H1 (cell line): ENCODE results near the gene NLK. TPM values are rescaled to one million over a fixed set of nuclear protein-coding genes. Genes with fewer than 3 reads are reported as not detected.

Experiments
- CTCF ChIA-PET: fragments of 300-600 bp; sonication (Branson Sonifier 250); formaldehyde crosslinking; loops from one replicate; lab custom pipeline; 2021; ENCODE audit not compliant: partially characterized antibody; lab: Charles Lee
- POLR2A ChIA-PET: fragments of 300-600 bp; sonication (Branson Sonifier 250); formaldehyde crosslinking; loops from one replicate; lab custom pipeline; 2021; ENCODE audit warnings: inconsistent platforms; ENCODE audit not compliant: partially characterized antibody; lab: Charles Lee
- DNase-seq, 2 experiments: peaks; one replicate each; pipeline versions ENCODE4 v3.0.0 to v3.0.0-alpha.2; 2010 to 2022; ENCODE audit warnings: low spot score in 2 of 2, low read depth in 1 of 2, mixed read lengths in 1 of 2
- FAIRE-seq: peaks from 2 replicates; lab custom pipeline; 2011; peaks lifted over from hg19 to GRCh38; lab: Jason Lieb, UNC
- H2AFZ ChIP-seq: 2 replicates; pipeline ENCODE4 v1.8.1; 2012; ENCODE audit warnings: low read length, inconsistent platforms
- H2AK5ac ChIP-seq: 2 replicates; pipeline ENCODE4 v1.6.1; 2013; ENCODE audit warnings: low read depth, low read length
- H2BK120ac ChIP-seq: replicated peaks from 2 replicates; pipeline ENCODE3; 2013; ENCODE audit warnings: low read depth, low read length, inconsistent platforms
- H2BK12ac ChIP-seq: 2 replicates; pipeline ENCODE4 v1.6.1; 2013; ENCODE audit warnings: low read depth, low read length
- H2BK15ac ChIP-seq: 2 replicates; pipeline ENCODE4 v1.6.1; 2013; ENCODE audit warnings: low read length
- H2BK20ac ChIP-seq: 2 replicates; pipeline ENCODE4 v1.6.1; 2013; ENCODE audit warnings: low read length
- H2BK5ac ChIP-seq: 2 replicates; pipeline ENCODE4 v1.6.1; 2013; ENCODE audit warnings: low read depth, low read length
- H3K14ac ChIP-seq: 2 replicates; pipeline ENCODE4 v1.6.1; 2013; ENCODE audit warnings: inconsistent platforms; ENCODE audit not compliant: insufficient read length
- H3K18ac ChIP-seq: 2 replicates; pipeline ENCODE4 v1.6.1; 2013; ENCODE audit warnings: low read length; ENCODE audit errors: extremely low read depth
- H3K23ac ChIP-seq: 2 replicates; pipeline ENCODE4 v1.6.1; 2013; ENCODE audit warnings: inconsistent platforms; ENCODE audit not compliant: insufficient read length
- H3K23me2 ChIP-seq: 2 replicates; pipeline ENCODE4 v1.6.1; 2013; ENCODE audit warnings: low read depth, low read length
- H3K27ac ChIP-seq: 2 replicates; pipeline ENCODE4 v1.6.1; 2011; ENCODE audit warnings: low read depth, low read length, inconsistent platforms
- H3K27me3 ChIP-seq, 4 experiments: replicated peaks in 1 of 4; 1 replicate in 1 of 4; 2 replicates in 3 of 4; pipeline versions ENCODE4 v1.6.1 to v1.8.1; 2011 to 2013; ENCODE audit warnings: low read length in 3 of 4, mild to moderate bottlenecking in 3 of 4, inconsistent platforms in 2 of 4, mixed read lengths in 2 of 4, moderate library complexity in 1 of 4; ENCODE audit not compliant: control insufficient read depth in 3 of 4, insufficient read depth in 3 of 4; ENCODE audit errors: extremely low read depth in 1 of 4
- H3K36me3 ChIP-seq, 4 experiments: 2 replicates each; pipeline versions ENCODE4 v1.6.1 to v1.8.1; 2011 to 2013; ENCODE audit warnings: mild to moderate bottlenecking in 4 of 4, low read length in 3 of 4, moderate library complexity in 2 of 4, control low read depth in 1 of 4, inconsistent platforms in 1 of 4; ENCODE audit not compliant: insufficient read depth in 4 of 4, control insufficient read depth in 2 of 4
- H3K4ac ChIP-seq: replicated peaks from 2 replicates; pipeline ENCODE3; 2013; ENCODE audit warnings: low read length, low read depth, mixed read lengths, inconsistent platforms; ENCODE audit not compliant: insufficient read length
- H3K4me1 ChIP-seq, 4 experiments: replicated peaks in 1 of 4; 1 replicate in 1 of 4; 2 replicates in 3 of 4; pipeline versions ENCODE4 v1.6.1 to v1.8.1; 2011 to 2013; ENCODE audit warnings: low read length in 3 of 4, inconsistent platforms in 2 of 4, mixed read lengths in 1 of 4; ENCODE audit not compliant: insufficient read depth in 4 of 4, control insufficient read depth in 3 of 4
- H3K4me2 ChIP-seq, 2 experiments: 2 replicates each; pipeline versions ENCODE4 v1.6.1 to v1.8.1; 2011 to 2013; ENCODE audit warnings: low read depth in 2 of 2, low read length in 2 of 2, control low read depth in 1 of 2, inconsistent platforms in 1 of 2, mild to moderate bottlenecking in 1 of 2; ENCODE audit not compliant: insufficient read depth in 1 of 2
- H3K4me3 ChIP-seq, 4 experiments: fragments of 200-600, 300-600 bp in 1 of 4; sonication (generic), shearing (Covaris generic), sonication (Bioruptor Twin) in 1 of 4; 2 replicates each; pipeline versions ENCODE4 v1.5.1 to v1.8.1; 2011 to 2016; ENCODE audit warnings: low read length in 4 of 4, low read depth in 3 of 4, control low read depth in 2 of 4, inconsistent platforms in 2 of 4, mild to moderate bottlenecking in 2 of 4, mixed read lengths in 1 of 4, moderate library complexity in 1 of 4; ENCODE audit not compliant: insufficient read depth in 2 of 4; ENCODE audit errors: extremely low read depth in 1 of 4
- H3K56ac ChIP-seq: replicated peaks from 2 replicates; pipeline ENCODE3; 2013; ENCODE audit warnings: low read depth, mild to moderate bottlenecking, mixed read lengths, low read length, inconsistent platforms; ENCODE audit not compliant: insufficient read length
- H3K79me1 ChIP-seq: 2 replicates; pipeline ENCODE4 v1.6.1; 2013; ENCODE audit warnings: low read depth, low read length, control low read depth
- H3K79me2 ChIP-seq, 2 experiments: 2 replicates each; pipeline versions ENCODE4 v1.6.1 to v1.8.1; 2012 to 2013; ENCODE audit warnings: low read length in 2 of 2, mild to moderate bottlenecking in 2 of 2, inconsistent platforms in 1 of 2; ENCODE audit not compliant: insufficient read depth in 2 of 2, control insufficient read depth in 1 of 2
- H3K9ac ChIP-seq, 4 experiments: replicated peaks in 1 of 4; 1 replicate in 1 of 4; 2 replicates in 3 of 4; pipeline versions ENCODE4 v1.6.1 to v1.8.1; 2011 to 2013; ENCODE audit warnings: low read depth in 3 of 4, low read length in 3 of 4, control low read depth in 2 of 4, mild to moderate bottlenecking in 2 of 4, moderate library complexity in 2 of 4, inconsistent platforms in 1 of 4; ENCODE audit errors: extremely low read depth in 1 of 4
- H3K9me3 ChIP-seq, 2 experiments: 2 replicates each; pipeline versions ENCODE4 v1.6.1 to v1.8.1; 2012 to 2013; ENCODE audit warnings: mild to moderate bottlenecking in 2 of 2, moderate library complexity in 2 of 2, control low read depth in 1 of 2, inconsistent platforms in 1 of 2, low read depth in 1 of 2, low read length in 1 of 2, mixed read lengths in 1 of 2; ENCODE audit not compliant: insufficient read depth in 2 of 2
- H4K20me1 ChIP-seq, 2 experiments: replicated peaks in 1 of 2; 2 replicates each; pipeline versions ENCODE3 to v1.8.1; 2011 to 2013; ENCODE audit warnings: inconsistent platforms in 2 of 2, low read length in 2 of 2, mild to moderate bottlenecking in 1 of 2; ENCODE audit not compliant: insufficient read depth in 2 of 2, control insufficient read depth in 1 of 2
- H4K5ac ChIP-seq: 2 replicates; pipeline ENCODE4 v1.6.1; 2013; ENCODE audit warnings: low read length, low read depth, mixed read lengths, inconsistent platforms; ENCODE audit not compliant: insufficient read length
- H4K8ac ChIP-seq: 2 replicates; pipeline ENCODE4 v1.8.0; 2013; ENCODE audit warnings: mild to moderate bottlenecking, moderate library complexity, low read length, inconsistent platforms; ENCODE audit not compliant: insufficient read depth; ENCODE audit errors: extremely low read depth
- H4K91ac ChIP-seq: replicated peaks from 2 replicates; pipeline ENCODE3; 2013; ENCODE audit warnings: low read length, mixed read lengths, inconsistent platforms; ENCODE audit not compliant: insufficient read length
- SIN3A ChIP-seq, 2 experiments: IDR thresholded peaks in 1 of 2; conservative IDR thresholded peaks in 1 of 2; 2 replicates each; pipeline ENCODE4 v1.6.1; 2011 to 2012; ENCODE audit warnings: low read length in 2 of 2, improper control_type of control experiment in 1 of 2, low read depth in 1 of 2, mild to moderate bottlenecking in 1 of 2
- TAF7 ChIP-seq: optimal IDR thresholded peaks from 2 replicates; pipeline ENCODE3; 2011; ENCODE audit warnings: low read depth, mild to moderate bottlenecking, inconsistent platforms, low read length, moderate library complexity, borderline replicate concordance
- YY1 ChIP-seq: IDR thresholded peaks from 2 replicates; pipeline ENCODE4 v1.6.1; 2011; ENCODE audit warnings: low read depth, mild to moderate bottlenecking, low read length
- ZNF274 ChIP-seq: IDR thresholded peaks from 2 replicates; pipeline ENCODE4 v1.7.0; 2012; ENCODE audit warnings: low read length, borderline replicate concordance; ENCODE audit errors: extremely low read depth
- WGBS, 2 experiments: shearing (Covaris generic) in 1 of 2; methylation state at CpG; one replicate each; pipeline versions ENCODE4 v1.1.6 to v1.1.7; 2013 to 2015; ENCODE audit warnings: low lambda C conversion rate in 2 of 2, mixed read lengths in 2 of 2, inconsistent platforms in 1 of 2, low coverage in 1 of 2, missing lambda C conversion rate in 1 of 2; ENCODE audit not compliant: insufficient replicate concordance in 2 of 2, insufficient coverage in 1 of 2, insufficient read length in 1 of 2; ENCODE audit errors: extremely low coverage in 1 of 2, missing lambda C conversion rate in 1 of 2; 5-methylcytosine and 5-hydroxymethylcytosine counted together
- polyA plus RNA-seq, 7 experiments: library from polyadenylated mRNA; depleted of rRNA in 3 of 7; stranded (reverse) in 5 of 7; unstranded in 2 of 7; fragments of >200 nt in 5 of 7; fragments of 200-250 nt in 2 of 7; gene quantifications; 1 replicate in 5 of 7; 2 replicates in 1 of 7; 4 replicates in 1 of 7; pipeline versions ENCODE4 v1.2.1 to v1.2.3, GENCODE V29; 2011 to 2013; ENCODE audit warnings: missing spikeins in 2 of 7, mixed read lengths in 2 of 7
- total RNA-seq: library from RNA; stranded (reverse); fragmentation: NEBNext Ultra II Directional; extraction: Animal tissue kit (Norgen Biotek cat#: 25700); gene quantifications from 2 replicates; pipeline ENCODE4 v1.2.1, GENCODE V29; 2021

The NLK gene
- total and polyA plus RNA-seq, 2 of the 8 experiments (the other 6 are each of a cell fraction or from before 2014, with no cell fraction given) = 30.8 to 49.9 TPM

DNA sequence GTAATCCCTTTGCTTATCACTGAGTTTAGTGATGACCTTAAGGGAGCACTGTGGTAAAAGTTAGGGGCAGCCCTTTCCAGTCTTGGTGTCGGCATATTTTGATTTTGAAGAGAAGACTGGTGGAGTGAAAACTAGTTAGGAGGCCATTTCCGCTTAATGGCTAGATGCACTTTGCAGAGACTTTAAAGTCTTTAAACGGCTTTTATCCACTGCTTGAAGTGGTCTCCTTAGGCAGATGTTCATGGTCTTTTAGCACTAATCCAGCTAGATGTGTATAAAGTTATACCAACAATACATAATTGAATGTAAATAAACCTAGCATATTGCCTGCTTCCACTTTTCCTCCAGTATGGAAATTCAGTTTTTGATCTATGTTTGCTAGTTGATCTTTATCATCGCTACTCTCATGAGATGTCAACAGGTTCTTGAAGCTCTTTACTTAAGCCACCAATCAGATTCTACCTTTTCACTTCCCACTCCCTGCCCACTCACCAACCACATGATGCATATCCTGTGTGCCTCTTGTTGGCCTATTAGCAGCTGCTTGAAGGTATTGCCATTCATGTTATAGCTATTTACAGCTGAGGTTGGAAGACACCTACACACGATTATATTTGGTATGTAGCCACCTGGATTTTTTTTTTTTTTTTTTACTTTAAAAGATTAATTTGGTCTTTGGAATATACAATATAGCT is 132.0 kb downstream of the NLK start:
- H3K18ac ChIP-seq = no peak overlapping the region
- no peak overlapping the region for H2AK5ac ChIP-seq
- no peak overlapping the region for H3K9ac ChIP-seq
- POLR2A ChIA-PET = interaction anchor here (1.7 kb wide), 1 partner anchor 80 kb away, joined by 4 read pairs; no protein-coding TSS in a partner anchor
- no peak overlapping the region for H3K23ac ChIP-seq
- H3K36me3 ChIP-seq = peaks cover 0 to 5% (median 3%) of the 10 kb centered on the region in 4 experiments; a peak in 3 of 8 replicates
- H3K79me1 ChIP-seq = no peaks in the 10 kb centered on the region; the same call in 1 of the 2 replicates
- H2BK120ac ChIP-seq = no peak overlapping the region
- no peak overlapping the region for H3K4me3 ChIP-seq
- H3K4me1 ChIP-seq = peaks cover 4 to 26% (median 19%) of the 10 kb centered on the region in 4 experiments; a peak in 5 of 7 replicates
- H4K8ac ChIP-seq = no peak overlapping the region
- H2BK5ac ChIP-seq = no peak overlapping the region
- no peak overlapping the region for H4K5ac ChIP-seq
- no peaks in the 10 kb centered on the region for H3K23me2 ChIP-seq
- 0 out of 2 replicates have a peak overlapping the region, but pooled peaks have one; percentile 25 for H3K27ac ChIP-seq
- no peak overlapping the region for H3K14ac ChIP-seq
- H3K9me3 ChIP-seq = no peaks in the 10 kb centered on the region
- no peak overlapping the region for H4K91ac ChIP-seq
- DNase-seq (no peak), FAIRE-seq (peak; percentile 69)
- H3K79me2 ChIP-seq = no peaks in the 10 kb centered on the region
- CTCF ChIA-PET = no interaction called here
- H2BK12ac ChIP-seq = no peak overlapping the region; the same call in 1 of the 2 replicates
- no peak overlapping the region for H3K4ac ChIP-seq
- H3K27me3 ChIP-seq = no peaks in the 10 kb centered on the region
- no peak overlapping the region for H2BK20ac ChIP-seq
- no peak overlapping the region for H2AFZ ChIP-seq
- no peaks in the 10 kb centered on the region for H4K20me1 ChIP-seq
- H3K56ac ChIP-seq = no peak overlapping the region
- no peak overlapping the region for H3K4me2 ChIP-seq
- H2BK15ac ChIP-seq = no peak overlapping the region
- WGBS, 2 experiments = 86% methylated on average over 5 of the region's 5 CpGs; no CpG with 5 or more reads in 1 of the 2 experiments
- TF ChIP-seq TAF7 = no peak
- no peak for TF ChIP-seq SIN3A (conservative IDR thresholded peaks at IDR 0.05 in 1 of 2, IDR thresholded peaks at IDR 0.05 in 1 of 2; ENCODE audit: low read depth in 1 of 2, low read length in 2 of 2)
- no peak for TF ChIP-seq ZNF274
- no peak for TF ChIP-seq YY1
